Measurements from ENCODE around the gene HPN. TPM values are rescaled to one million over a fixed set of nuclear protein-coding genes. Genes with fewer than 3 reads are reported as not detected.
A peak's percentile ranks its signal among the peaks of the same experiment; 100 is the strongest.

HPN gene
- total and polyA plus RNA-seq, 2 donors from 2014 or later, result 134 to 331 TPM

DNA sequence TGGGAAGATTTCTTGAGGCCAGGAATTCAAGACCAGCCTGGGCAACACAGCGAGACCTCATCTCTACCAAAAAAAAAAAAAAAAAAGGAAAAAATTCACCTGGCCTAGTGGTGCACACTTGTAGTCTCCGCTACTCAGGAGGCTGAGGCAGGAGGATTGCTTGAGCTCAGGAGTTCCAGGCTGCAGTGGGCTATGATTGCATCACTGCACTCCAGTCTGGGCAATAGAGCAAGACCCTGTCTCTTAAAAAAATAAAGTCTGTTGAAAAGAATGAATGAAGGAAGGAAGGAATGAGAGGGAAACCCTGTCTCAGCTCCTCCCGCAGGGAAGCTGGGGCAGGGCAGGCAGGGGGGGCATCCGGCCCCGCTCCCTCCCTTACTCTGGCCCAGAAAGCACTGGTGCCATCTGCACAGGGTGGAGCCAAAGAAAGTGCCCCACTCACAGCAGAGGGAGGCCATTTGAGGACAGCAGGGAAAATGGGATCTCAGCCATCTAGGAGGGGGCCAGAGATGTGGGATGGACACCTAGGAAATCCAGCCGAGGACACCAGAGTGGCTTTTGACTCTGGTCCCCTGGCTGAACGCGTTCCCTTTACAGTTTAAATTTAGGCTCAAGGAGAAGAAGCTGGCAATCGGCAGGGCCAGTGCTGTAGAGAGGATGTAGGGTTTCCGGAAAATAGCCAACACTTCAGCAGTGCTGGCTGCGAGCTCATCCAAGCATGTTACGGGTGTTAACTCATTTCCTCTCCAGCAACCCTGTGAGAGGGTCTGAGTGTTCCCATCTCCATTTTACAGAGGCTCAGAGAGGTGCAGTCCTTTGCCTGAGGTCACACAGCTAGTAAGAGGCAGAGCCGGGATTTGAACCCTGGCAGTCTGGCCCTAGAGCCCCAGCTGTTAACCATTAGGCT lies 3.6 kb upstream of the HPN start:
- peak overlapping the region in 1 of 2 donors; percentile 74 for H3K27ac ChIP-seq (ENCODE audit: low read depth in 2 of 2, low read length in 2 of 2)
- DNase-seq (peak in 1 of 5 donors; percentile 43), FAIRE-seq (no peak)
- intact Hi-C loops (cut with DNase I), result no loop called here
- no peak overlapping the region for H3K4me3 ChIP-seq (ENCODE audit: low read length in 3 of 3)
- no peaks in the 10 kb centered on the region for H3K36me3 ChIP-seq (ENCODE audit: control insufficient read depth in 2 of 3, insufficient read depth in 3 of 3, low read length in 3 of 3)
- no peaks in the 10 kb centered on the region for H3K27me3 ChIP-seq (ENCODE audit: control insufficient read depth, insufficient read depth, low read length)
- peaks cover 0 to 30% (median 11%) of the 10 kb centered on the region in 3 donors for H3K4me1 ChIP-seq (ENCODE audit: control insufficient read depth in 2 of 3, insufficient read depth in 2 of 3, low read depth in 1 of 3, low read length in 3 of 3)
- H3K9ac ChIP-seq (ENCODE audit: low read length in 3 of 3), result no peak overlapping the region
- no peaks in the 10 kb centered on the region for H3K9me3 ChIP-seq (ENCODE audit: control insufficient read depth in 2 of 3, insufficient read depth in 1 of 3, low read length in 3 of 3)
- TF ChIP-seq, protein P1, sequence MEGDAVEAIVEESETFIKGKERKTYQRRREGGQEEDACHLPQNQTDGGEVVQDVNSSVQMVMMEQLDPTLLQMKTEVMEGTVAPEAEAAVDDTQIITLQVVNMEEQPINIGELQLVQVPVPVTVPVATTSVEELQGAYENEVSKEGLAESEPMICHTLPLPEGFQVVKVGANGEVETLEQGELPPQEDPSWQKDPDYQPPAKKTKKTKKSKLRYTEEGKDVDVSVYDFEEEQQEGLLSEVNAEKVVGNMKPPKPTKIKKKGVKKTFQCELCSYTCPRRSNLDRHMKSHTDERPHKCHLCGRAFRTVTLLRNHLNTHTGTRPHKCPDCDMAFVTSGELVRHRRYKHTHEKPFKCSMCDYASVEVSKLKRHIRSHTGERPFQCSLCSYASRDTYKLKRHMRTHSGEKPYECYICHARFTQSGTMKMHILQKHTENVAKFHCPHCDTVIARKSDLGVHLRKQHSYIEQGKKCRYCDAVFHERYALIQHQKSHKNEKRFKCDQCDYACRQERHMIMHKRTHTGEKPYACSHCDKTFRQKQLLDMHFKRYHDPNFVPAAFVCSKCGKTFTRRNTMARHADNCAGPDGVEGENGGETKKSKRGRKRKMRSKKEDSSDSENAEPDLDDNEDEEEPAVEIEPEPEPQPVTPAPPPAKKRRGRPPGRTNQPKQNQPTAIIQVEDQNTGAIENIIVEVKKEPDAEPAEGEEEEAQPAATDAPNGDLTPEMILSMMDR (IDR thresholded peaks at IDR 0.05; ENCODE audit: borderline replicate concordance, extremely low read depth, insufficient read depth), result no peak

DNA sequence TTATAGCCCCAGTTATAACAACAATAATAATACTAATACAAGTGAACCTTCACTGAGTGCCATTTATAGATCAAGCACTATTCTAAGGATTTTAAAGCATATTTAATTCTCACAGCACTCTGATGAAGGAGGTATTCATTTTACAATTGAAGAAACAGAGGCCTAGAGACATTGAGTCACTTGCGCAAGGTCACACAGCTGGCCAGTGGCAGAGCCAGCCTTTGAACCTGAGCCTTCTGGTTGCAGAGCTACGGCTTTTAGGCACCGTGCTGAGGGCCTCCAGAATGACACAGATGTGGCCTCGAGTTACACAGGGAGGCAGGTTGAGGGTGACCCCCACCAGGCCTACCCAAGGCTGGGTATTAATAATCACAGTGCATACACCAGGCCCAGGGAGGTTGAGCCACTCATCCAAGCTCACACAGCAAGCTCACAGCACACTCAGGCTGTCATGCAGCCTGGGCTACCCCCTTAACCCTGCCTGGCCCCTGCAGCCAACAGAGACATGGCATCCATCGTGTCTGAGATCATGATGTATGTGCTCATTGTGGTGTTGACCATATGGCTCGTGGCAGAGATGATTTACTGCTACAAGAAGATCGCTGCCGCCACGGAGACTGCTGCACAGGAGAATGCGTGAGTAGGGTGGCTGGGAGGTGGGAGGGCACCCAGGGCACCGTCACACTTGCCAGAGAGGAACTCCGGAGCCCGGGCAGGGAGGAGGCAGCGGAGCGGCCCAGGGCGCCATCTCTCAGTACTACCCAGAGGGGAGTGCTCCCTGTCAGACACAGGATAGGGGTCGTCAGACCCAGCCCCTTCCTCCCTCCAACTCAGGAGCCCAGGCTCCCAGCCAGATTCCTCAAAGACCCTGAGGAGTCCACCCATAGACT lies 2.7 kb upstream of the HPN start:
- Histone ChIP-seq H3K36me3 (ENCODE audit: control insufficient read depth in 2 of 3, insufficient read depth in 3 of 3, low read length in 3 of 3) (no peaks in the 10 kb centered on the region), H3K9me3 (ENCODE audit: control insufficient read depth in 2 of 3, insufficient read depth in 1 of 3, low read length in 3 of 3) (no peaks in the 10 kb centered on the region), H3K4me1 (ENCODE audit: control insufficient read depth in 2 of 3, insufficient read depth in 2 of 3, low read depth in 1 of 3, low read length in 3 of 3) (peaks cover 0 to 35% (median 11%) of the 10 kb centered on the region in 3 donors), H3K27me3 (ENCODE audit: control insufficient read depth, insufficient read depth, low read length) (no peaks in the 10 kb centered on the region), H3K4me3 (ENCODE audit: low read length in 3 of 3) (no peak overlapping the region), H3K27ac (ENCODE audit: low read depth in 2 of 2, low read length in 2 of 2) (peak overlapping the region in 1 of 2 donors; percentile 52), H3K9ac (ENCODE audit: low read length in 3 of 3) (no peak overlapping the region)
- intact Hi-C loops (cut with DNase I), result no loop called here
- FAIRE-seq (no peak), DNase-seq (peak in 4 of 5 donors; percentile 61 to 81 (median 67))
- TF ChIP-seq, protein P1 (IDR thresholded peaks at IDR 0.05; ENCODE audit: borderline replicate concordance, extremely low read depth, insufficient read depth), result no peak

DNA sequence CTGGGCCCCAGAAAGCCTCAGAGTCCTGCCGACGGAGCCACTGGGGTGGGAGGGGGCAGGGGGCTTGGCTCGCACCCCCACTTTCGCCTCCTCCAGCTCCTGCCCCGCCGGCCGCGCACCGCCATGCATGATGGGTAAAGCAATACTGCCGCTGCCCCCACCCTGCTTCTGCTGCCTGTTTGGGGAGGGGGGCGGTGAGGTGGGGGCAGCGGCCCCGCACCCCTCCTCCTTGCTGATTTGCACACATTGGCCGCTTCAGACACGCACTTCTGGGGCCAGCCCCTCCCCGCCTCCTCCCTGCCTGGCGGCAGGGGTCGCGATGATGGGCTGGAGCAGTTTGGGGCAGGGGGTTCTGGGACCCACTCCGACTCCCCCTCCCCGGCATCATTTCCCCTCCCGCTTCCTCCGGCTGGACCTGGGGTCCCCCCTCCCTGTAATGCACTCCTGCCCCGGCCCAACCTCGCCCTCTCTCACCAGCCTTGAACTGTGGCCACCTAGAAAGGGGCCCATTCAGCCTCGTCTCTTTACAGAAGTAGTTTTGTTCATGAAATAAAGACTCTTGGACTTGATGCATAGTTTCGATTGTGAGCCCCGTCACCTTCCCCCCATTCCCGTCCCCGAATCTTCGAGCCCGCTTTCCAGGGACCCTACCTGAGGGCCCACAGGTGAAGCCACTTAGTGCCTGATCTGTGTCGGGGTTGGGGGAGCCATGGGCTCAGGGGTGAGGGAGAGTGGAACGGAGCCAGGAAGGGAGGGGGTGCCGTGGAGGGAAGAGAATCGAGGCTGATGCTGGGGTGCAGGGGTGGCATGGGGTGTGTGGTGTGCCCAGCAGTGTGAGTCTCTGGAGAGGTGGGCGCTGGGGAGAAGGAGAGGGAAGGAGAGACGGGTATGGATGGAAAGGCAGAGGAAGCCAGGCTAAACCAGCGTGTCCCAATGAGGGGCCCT lies 1.4 kb upstream of the HPN start:
- Histone ChIP-seq H3K27me3 (ENCODE audit: control insufficient read depth, insufficient read depth, low read length) (no peaks in the 10 kb centered on the region), H3K27ac (ENCODE audit: low read depth in 2 of 2, low read length in 2 of 2) (peak overlapping the region; percentile 94 to 97), H3K9ac (ENCODE audit: low read length in 3 of 3) (peak overlapping the region in 1 of 3 donors; percentile 87), H3K4me1 (ENCODE audit: control insufficient read depth in 2 of 3, insufficient read depth in 2 of 3, low read depth in 1 of 3, low read length in 3 of 3) (peaks cover 0 to 47% (median 22%) of the 10 kb centered on the region in 3 donors), H3K9me3 (ENCODE audit: control insufficient read depth in 2 of 3, insufficient read depth in 1 of 3, low read length in 3 of 3) (no peaks in the 10 kb centered on the region), H3K4me3 (ENCODE audit: low read length in 3 of 3) (peak overlapping the region in 1 of 3 donors; percentile 82), H3K36me3 (ENCODE audit: control insufficient read depth in 2 of 3, insufficient read depth in 3 of 3, low read length in 3 of 3) (no peaks in the 10 kb centered on the region)
- TF ChIP-seq, protein P1 (IDR thresholded peaks at IDR 0.05; ENCODE audit: borderline replicate concordance, extremely low read depth, insufficient read depth), result no peak
- intact Hi-C loops (cut with DNase I), result no loop called here
- peak in 4 of 5 donors; percentile 17 to 76 (median 42) for DNase-seq
- FAIRE-seq, result no peak
